Activated T-helper 2 cell treated with anti-CD3 and anti-CD28 coated beads, Interferon-gamma antibody, Interleukin-2, Interleukin-4, amounts not matched to agents 10 μg/mL and 5 μg/mL and 100 μg/mL, durations not matched to agents 14 hours and 24 hours and 36 hours (primary cell): ENCODE results near the gene TBC1D25. TPM values are rescaled to one million over a fixed set of nuclear protein-coding genes. Genes with fewer than 3 reads are reported as not detected.
"Not testable (repeated sequence)": the region's sequence is repeated elsewhere in the genome, so short reads cannot be mapped to it uniquely, and the experiment has no call there.

Experiments
- DNase-seq: peaks from one replicate; pipeline ENCODE4 v3.0.0; 2021; ENCODE audit warnings: low spot score
- H3K27ac Mint-ChIP-seq: one replicate; pipeline ENCODE4 v1.8.0; 2021; ENCODE audit warnings: mixed read lengths
- H3K27me3 Mint-ChIP-seq: one replicate; pipeline ENCODE4 v1.8.0; 2021; ENCODE audit warnings: low read depth, mixed read lengths
- H3K36me3 Mint-ChIP-seq: one replicate; pipeline ENCODE4 v1.8.0; 2021; ENCODE audit warnings: low read depth, mixed read lengths
- H3K4me1 Mint-ChIP-seq: one replicate; pipeline ENCODE4 v1.8.0; 2021; ENCODE audit warnings: low read depth, mixed read lengths
- H3K4me3 Mint-ChIP-seq: one replicate; pipeline ENCODE4 v1.8.0; 2021; ENCODE audit warnings: low read depth, mild to moderate bottlenecking, moderate library complexity, mixed read lengths
- H3K9me3 Mint-ChIP-seq: one replicate; pipeline ENCODE4 v1.8.0; 2021; ENCODE audit warnings: mixed read lengths
- intact Hi-C: fragments of 100-400 bp; cut with micrococcal nuclease; formaldehyde crosslinking; loops from one replicate; pipeline ENCODE4 v1.15.1; 2023
- total RNA-seq: library from RNA; stranded (reverse); gene quantifications from 2 replicates; pipeline ENCODE4 v1.2.3, GENCODE V29; 2022

TBC1D25 gene
- total RNA-seq, 1 donor from 2014 or later, result 16.0 TPM

DNA sequence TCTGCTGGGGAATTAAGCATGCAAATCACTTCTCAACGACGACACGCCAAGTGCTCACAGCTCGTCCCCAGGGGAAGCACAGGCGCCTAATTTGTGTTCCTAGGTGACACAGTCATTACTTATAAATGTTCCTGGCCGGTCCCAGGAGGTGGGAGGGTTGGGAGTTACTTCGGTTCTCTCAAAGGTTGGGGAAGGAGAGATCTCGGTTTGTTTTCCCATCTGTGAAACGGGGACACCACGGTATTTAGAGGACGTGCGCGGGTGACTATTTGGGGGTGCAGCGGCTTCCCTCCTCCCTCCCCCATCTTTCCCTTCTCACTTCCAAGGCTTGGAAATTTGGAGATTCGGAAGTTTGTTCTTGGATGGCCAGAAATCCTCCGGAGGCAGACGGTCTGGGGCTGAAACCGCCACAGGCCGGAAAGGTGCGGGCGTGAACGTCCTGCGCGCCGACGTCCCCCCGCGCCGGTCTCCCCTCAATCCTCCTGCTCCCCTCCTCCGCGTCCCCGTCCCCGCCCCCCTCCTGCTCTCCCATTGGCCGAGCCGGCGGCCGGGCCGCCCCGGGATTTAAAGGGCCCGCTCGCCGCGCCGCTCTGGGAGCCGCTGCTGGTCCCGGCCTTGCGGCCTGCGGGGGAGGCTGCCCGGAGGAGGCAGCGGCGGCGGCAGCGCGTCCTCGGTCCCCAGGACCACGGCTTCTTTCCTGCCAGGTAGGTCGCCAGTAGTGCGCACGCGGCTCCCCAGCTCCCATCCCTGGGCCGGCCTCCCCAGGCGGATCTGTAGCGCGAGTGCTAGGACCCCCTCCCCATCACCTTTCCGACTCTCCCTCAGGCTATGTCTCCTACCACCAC lies 30.9 kb upstream of the TBC1D25 start, which contains the start of gene PORCN:
Gene PORCN, plus strand, starts transcription at position 593 of the 845 bp plus-strand sequence. CDS start 829 bp downstream, outside the sequence.
- Mint-ChIP-seq H3K4me1 (peaks cover 22% of the 10 kb centered on the region), H3K27ac (peak within 1 kb of the TSS; percentile 87), H3K36me3 (peaks cover 12% of the 10 kb centered on the region), H3K4me3 (peak within 1 kb of the TSS; percentile 93), H3K27me3 (no peaks in the 10 kb centered on the region), H3K9me3 (no peaks in the 10 kb centered on the region)
- intact Hi-C loops, result loop anchor here (1.0 kb wide), 2 partner anchors 13 to 31 kb away; partner anchors contain the start of genes EBP and TBC1D25
- DNase-seq, result peak; percentile 71

DNA sequence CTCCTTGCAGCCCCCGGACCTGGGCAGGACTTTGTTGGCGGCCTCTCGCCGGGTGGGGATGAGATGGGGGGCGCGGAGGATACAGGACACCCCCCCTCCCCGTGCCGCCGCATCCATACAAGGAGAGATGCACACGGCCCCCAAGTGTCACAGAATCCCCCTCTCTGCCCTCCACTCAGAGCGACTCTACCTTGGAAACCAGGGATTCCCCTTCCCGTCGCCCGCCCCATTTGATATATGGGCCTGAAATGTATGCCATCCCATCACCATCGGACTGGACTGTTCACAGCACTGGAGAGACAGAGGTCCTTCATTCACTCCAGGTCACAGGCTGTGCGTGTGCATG lies 30.3 kb upstream of the TBC1D25 start:
- intact Hi-C loops, result loop anchor here (1.0 kb wide), 1 partner anchor 12 kb away; the partner anchor contains the start of gene EBP
- no peak for DNase-seq
- H3K27ac Mint-ChIP-seq, result peak overlapping the region; percentile 87

DNA sequence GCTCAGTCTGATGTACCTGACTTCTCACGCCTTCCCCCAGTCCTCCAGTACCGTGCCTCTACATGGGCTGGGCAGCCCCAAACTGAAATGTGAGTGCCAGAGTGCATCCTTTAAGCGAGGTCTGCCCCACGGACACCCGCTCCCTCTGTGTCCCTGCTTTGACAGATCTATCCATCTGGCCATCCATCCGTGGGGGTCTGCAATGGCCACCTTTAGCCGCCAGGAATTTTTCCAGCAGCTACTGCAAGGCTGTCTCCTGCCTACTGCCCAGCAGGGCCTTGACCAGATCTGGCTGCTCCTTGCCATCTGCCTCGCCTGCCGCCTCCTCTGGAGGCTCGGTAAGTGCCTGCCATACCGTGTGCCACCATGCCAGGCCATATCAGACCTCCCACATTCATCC lies 29.9 kb upstream of the TBC1D25 start:
- intact Hi-C loops, result loop anchor here (1.0 kb wide), 1 partner anchor 12 kb away; the partner anchor contains the start of gene EBP
- peaks cover 22% of the 10 kb centered on the region for H3K4me1 Mint-ChIP-seq
- no peaks in the 10 kb centered on the region for H3K9me3 Mint-ChIP-seq
- H3K4me3 Mint-ChIP-seq, result peak overlapping the region; percentile 93
- H3K27ac Mint-ChIP-seq, result peak overlapping the region; percentile 87
- DNase-seq, result no peak
- H3K27me3 Mint-ChIP-seq, result no peaks in the 10 kb centered on the region
- peaks cover 12% of the 10 kb centered on the region for H3K36me3 Mint-ChIP-seq

More for the DNA sequence above, 30.3 kb upstream of the TBC1D25 start:
- Mint-ChIP-seq H3K36me3 (peaks cover 12% of the 10 kb centered on the region), H3K4me1 (peaks cover 22% of the 10 kb centered on the region), H3K27me3 (no peaks in the 10 kb centered on the region), H3K4me3 (peak overlapping the region; percentile 93), H3K9me3 (no peaks in the 10 kb centered on the region)

- Mint-ChIP-seq H3K4me1 (peaks cover 26% of the 10 kb centered on the region), H3K36me3 (peaks cover 20% of the 10 kb centered on the region), H3K27ac (no peak overlapping the region), H3K27me3 (no peaks in the 10 kb centered on the region), H3K9me3 (no peaks in the 10 kb centered on the region), H3K4me3 (peak overlapping the region; percentile 3)
- intact Hi-C loops, result no loop called here
- DNase-seq, result no peak
These were observed 28.0 kb upstream of the TBC1D25 start for GRCh38 chrX:48511560-48511959.

GRCh38 chrX:48512371-48512935 lies 27.1 kb upstream of the TBC1D25 start:
- Mint-ChIP-seq H3K36me3 (peaks cover 20% of the 10 kb centered on the region), H3K9me3 (no peaks in the 10 kb centered on the region), H3K27me3 (no peaks in the 10 kb centered on the region), H3K4me3 (no peak overlapping the region), H3K4me1 (peaks cover 26% of the 10 kb centered on the region), H3K27ac (no peak overlapping the region)
- no peak for DNase-seq
- intact Hi-C loops, result no loop called here

- intact Hi-C loops, result no loop called here
- DNase-seq, result no peak
- Mint-ChIP-seq H3K36me3 (peaks cover 20% of the 10 kb centered on the region), H3K27ac (no peak overlapping the region), H3K27me3 (no peaks in the 10 kb centered on the region), H3K4me1 (peaks cover 26% of the 10 kb centered on the region), H3K9me3 (no peaks in the 10 kb centered on the region), H3K4me3 (no peak overlapping the region)
These were observed 25.8 kb upstream of the TBC1D25 start for GRCh38 chrX:48513670-48514069.

- no peak overlapping the region for H3K27ac Mint-ChIP-seq
- no peaks in the 10 kb centered on the region for H3K27me3 Mint-ChIP-seq
- no peak overlapping the region for H3K4me3 Mint-ChIP-seq
- H3K4me1 Mint-ChIP-seq, result peaks cover 26% of the 10 kb centered on the region
- DNase-seq, result no peak
- no peaks in the 10 kb centered on the region for H3K9me3 Mint-ChIP-seq
- intact Hi-C loops, result no loop called here
- peaks cover 21% of the 10 kb centered on the region for H3K36me3 Mint-ChIP-seq
These were observed 25.2 kb upstream of the TBC1D25 start for GRCh38 chrX:48514126-48514806.

- no peak overlapping the region for H3K4me3 Mint-ChIP-seq
- H3K27ac Mint-ChIP-seq, result no peak overlapping the region
These were observed 24.6 kb upstream of the TBC1D25 start for GRCh38 chrX:48514868-48515460.

GRCh38 chrX:48515842-48516241 lies 23.7 kb upstream of the TBC1D25 start:
- intact Hi-C loops, result no loop called here
- Mint-ChIP-seq H3K4me1 (peaks cover 23% of the 10 kb centered on the region), H3K9me3 (no peaks in the 10 kb centered on the region), H3K4me3 (no peak overlapping the region), H3K27ac (no peak overlapping the region), H3K27me3 (no peaks in the 10 kb centered on the region), H3K36me3 (peaks cover 22% of the 10 kb centered on the region)
- no peak for DNase-seq

More at GRCh38 chrX:48514868-48515460, 24.6 kb upstream of the TBC1D25 start:
- DNase-seq, result no peak
- intact Hi-C loops, result no loop called here
- Mint-ChIP-seq H3K9me3 (no peaks in the 10 kb centered on the region), H3K27me3 (no peaks in the 10 kb centered on the region), H3K36me3 (peaks cover 21% of the 10 kb centered on the region), H3K4me1 (peaks cover 22% of the 10 kb centered on the region)

- intact Hi-C loops, result no loop called here
- H3K4me1 Mint-ChIP-seq, result peaks cover 24% of the 10 kb centered on the region
- H3K36me3 Mint-ChIP-seq, result peaks cover 21% of the 10 kb centered on the region
- no peak for DNase-seq
- H3K9me3 Mint-ChIP-seq, result no peaks in the 10 kb centered on the region
- H3K4me3 Mint-ChIP-seq, result no peak overlapping the region
- H3K27me3 Mint-ChIP-seq, result no peaks in the 10 kb centered on the region
- no peak overlapping the region for H3K27ac Mint-ChIP-seq
These were observed 23.2 kb upstream of the TBC1D25 start for GRCh38 chrX:48516285-48516684.

- Mint-ChIP-seq H3K4me3 (no peak overlapping the region), H3K27ac (no peak overlapping the region), H3K4me1 (peaks cover 21% of the 10 kb centered on the region), H3K27me3 (no peaks in the 10 kb centered on the region), H3K9me3 (no peaks in the 10 kb centered on the region), H3K36me3 (peaks cover 20% of the 10 kb centered on the region)
- intact Hi-C loops, result no loop called here
- DNase-seq, result no peak
These were observed 22.5 kb upstream of the TBC1D25 start for GRCh38 chrX:48516987-48517386.

GRCh38 chrX:48519481-48519880 lies 20.0 kb upstream of the TBC1D25 start:
- H3K4me3 Mint-ChIP-seq, DNase-seq, intact Hi-C loops, H3K9me3 Mint-ChIP-seq, H3K27me3 Mint-ChIP-seq: not testable (repeated sequence)
- peaks cover 24% of the 10 kb centered on the region for H3K4me1 Mint-ChIP-seq
- peaks cover 28% of the 10 kb centered on the region for H3K36me3 Mint-ChIP-seq
- peak overlapping the region; percentile 35 for H3K27ac Mint-ChIP-seq
